H9 (cell line): ENCODE results near the gene GPR160. TPM values are rescaled to one million over a fixed set of nuclear protein-coding genes. Genes with fewer than 3 reads are reported as not detected.

Experiments
- DNase-seq: peaks from one replicate; pipeline ENCODE4 v3.0.0-alpha.2; 2017
- H2AFZ ChIP-seq: one replicate; pipeline ENCODE4 v1.6.1; 2013; ENCODE audit warnings: mild to moderate bottlenecking, low read length, control low read depth, moderate library complexity
- H2AK5ac ChIP-seq: 2 replicates; pipeline ENCODE4 v1.6.1; 2013; ENCODE audit warnings: low read length, control low read depth, mixed read lengths; ENCODE audit not compliant: insufficient read length
- H2BK120ac ChIP-seq: one replicate; pipeline ENCODE4 v1.6.1; 2013; ENCODE audit warnings: low read depth, mild to moderate bottlenecking, low read length, control low read depth, inconsistent platforms; ENCODE audit not compliant: poor library complexity, severe bottlenecking
- H2BK12ac ChIP-seq: 2 replicates; pipeline ENCODE4 v1.6.1; 2013; ENCODE audit warnings: low read length, control low read depth, mixed read lengths, low read depth; ENCODE audit not compliant: insufficient read length
- H2BK15ac ChIP-seq: 2 replicates; pipeline ENCODE4 v1.6.1; 2013; ENCODE audit warnings: low read depth, low read length, control low read depth
- H2BK20ac ChIP-seq: one replicate; pipeline ENCODE4 v1.6.1; 2013; ENCODE audit warnings: low read depth, mild to moderate bottlenecking, low read length, control low read depth, inconsistent platforms; ENCODE audit not compliant: poor library complexity, severe bottlenecking
- H2BK5ac ChIP-seq: 2 replicates; pipeline ENCODE4 v1.6.1; 2013; ENCODE audit warnings: low read length, control low read depth, mixed read lengths; ENCODE audit not compliant: insufficient read length
- H3K14ac ChIP-seq: 2 replicates; pipeline ENCODE4 v1.6.1; 2013; ENCODE audit warnings: low read length, control low read depth; ENCODE audit not compliant: insufficient read depth
- H3K18ac ChIP-seq: 2 replicates; pipeline ENCODE4 v1.6.1; 2013; ENCODE audit warnings: low read depth, mild to moderate bottlenecking, mixed read lengths, low read length, control low read depth; ENCODE audit not compliant: insufficient read length
- H3K23ac ChIP-seq: 2 replicates; pipeline ENCODE4 v1.6.1; 2013; ENCODE audit warnings: low read length, control low read depth, mixed read lengths, low read depth; ENCODE audit not compliant: insufficient read length
- H3K23me2 ChIP-seq: 2 replicates; pipeline ENCODE4 v1.6.1; 2013; ENCODE audit warnings: low read depth, mild to moderate bottlenecking, mixed read lengths, low read length, control low read depth; ENCODE audit not compliant: insufficient read length, poor library complexity, severe bottlenecking
- H3K27ac ChIP-seq: 2 replicates; pipeline ENCODE4 v1.5.1; 2013; ENCODE audit warnings: low read length, control low read depth, mixed read lengths, low read depth; ENCODE audit not compliant: insufficient read length
- H3K27me3 ChIP-seq: 2 replicates; pipeline ENCODE4 v1.6.1; 2013; ENCODE audit warnings: low read length, control low read depth, inconsistent platforms; ENCODE audit not compliant: insufficient read depth
- H3K4ac ChIP-seq: 2 replicates; pipeline ENCODE4 v1.6.1; 2013; ENCODE audit warnings: low read depth, mild to moderate bottlenecking, control low read depth, inconsistent platforms, low read length, moderate library complexity
- H3K4me1 ChIP-seq: 2 replicates; pipeline ENCODE4 v1.6.1; 2013; ENCODE audit warnings: low read length, control low read depth, inconsistent platforms; ENCODE audit not compliant: insufficient read depth
- H3K4me2 ChIP-seq: 2 replicates; pipeline ENCODE4 v1.6.1; 2013; ENCODE audit warnings: low read length, control low read depth, mixed read lengths; ENCODE audit not compliant: insufficient read length, insufficient read depth
- H3K56ac ChIP-seq: 2 replicates; pipeline ENCODE4 v1.6.1; 2013; ENCODE audit warnings: low read depth, mild to moderate bottlenecking, mixed read lengths, low read length, control low read depth; ENCODE audit not compliant: insufficient read length
- H3K79me1 ChIP-seq: 2 replicates; pipeline ENCODE4 v1.6.1; 2013; ENCODE audit warnings: low read depth, mild to moderate bottlenecking, moderate library complexity, low read length, control low read depth, inconsistent platforms; ENCODE audit not compliant: insufficient read depth, poor library complexity, severe bottlenecking
- H3K79me2 ChIP-seq: 2 replicates; pipeline ENCODE4 v1.6.1; 2013; ENCODE audit warnings: low read length, control low read depth, inconsistent platforms; ENCODE audit not compliant: insufficient read depth
- H3K9ac ChIP-seq: 2 replicates; pipeline ENCODE4 v1.6.1; 2013; ENCODE audit warnings: low read length, control low read depth, mixed read lengths; ENCODE audit not compliant: insufficient read length; ENCODE audit errors: extremely low read depth
- H3K9me3 ChIP-seq: one replicate; pipeline ENCODE4 v1.6.1; 2013; ENCODE audit warnings: low read depth, low read length, inconsistent platforms; ENCODE audit not compliant: control insufficient read depth
- H3T11ph ChIP-seq: one replicate; pipeline ENCODE4 v1.6.1; 2013; ENCODE audit warnings: mild to moderate bottlenecking, low read length, control low read depth, inconsistent platforms
- H4K20me1 ChIP-seq: one replicate; pipeline ENCODE4 v1.6.1; 2013; ENCODE audit not compliant: control insufficient read depth, insufficient read length, insufficient read depth
- H4K5ac ChIP-seq: 2 replicates; pipeline ENCODE4 v1.6.1; 2013; ENCODE audit warnings: low read depth, mild to moderate bottlenecking, mixed read lengths, low read length, control low read depth; ENCODE audit not compliant: insufficient read length
- H4K8ac ChIP-seq: replicated peaks from 2 replicates; pipeline ENCODE4 v1.6.1; 2013; ENCODE audit warnings: low read length, control low read depth, mixed read lengths, low read depth; ENCODE audit not compliant: insufficient read length
- H4K91ac ChIP-seq: 2 replicates; pipeline ENCODE4 v1.6.1; 2013; ENCODE audit warnings: low read depth, mild to moderate bottlenecking, moderate library complexity, mixed read lengths, low read length, control low read depth; ENCODE audit not compliant: insufficient read length
- H3K27ac Mint-ChIP-seq, 3 experiments: 2 replicates in 2 of 3; 3 replicates in 1 of 3; pipeline ENCODE4 v1.8.0; 2020 to 2021; ENCODE audit warnings: mixed read lengths in 3 of 3, mild to moderate bottlenecking in 1 of 3, moderate library complexity in 1 of 3
- H3K27me3 Mint-ChIP-seq: 2 replicates; pipeline ENCODE4 v1.8.0; 2021; ENCODE audit warnings: low read depth, mild to moderate bottlenecking, moderate library complexity, mixed read lengths
- H3K36me3 Mint-ChIP-seq, 3 experiments: 2 replicates in 2 of 3; 3 replicates in 1 of 3; pipeline ENCODE4 v1.8.0; 2020 to 2021; ENCODE audit warnings: low read depth in 3 of 3, mixed read lengths in 3 of 3; ENCODE audit not compliant: insufficient read depth in 1 of 3
- H3K4me1 Mint-ChIP-seq, 2 experiments: 2 replicates each; pipeline ENCODE4 v1.8.0; 2020; ENCODE audit warnings: mixed read lengths in 2 of 2
- H3K4me3 Mint-ChIP-seq, 2 experiments: 2 replicates in 1 of 2; 3 replicates in 1 of 2; pipeline ENCODE4 v1.8.0; 2020 to 2021; ENCODE audit warnings: mild to moderate bottlenecking in 2 of 2, mixed read lengths in 2 of 2, moderate library complexity in 1 of 2
- H3K9me3 Mint-ChIP-seq, 2 experiments: 2 replicates in 1 of 2; 3 replicates in 1 of 2; pipeline ENCODE4 v1.8.0; 2020; ENCODE audit warnings: mild to moderate bottlenecking in 2 of 2, mixed read lengths in 2 of 2, moderate library complexity in 1 of 2
- WGBS: extraction: QIAGEN DNeasy Blood & Tissue Kit; methylation state at CpG from one replicate; pipeline ENCODE4 v1.1.7; 2013; ENCODE audit warnings: missing lambda C conversion rate, low lambda C conversion rate, mixed read lengths; ENCODE audit not compliant: insufficient read length; ENCODE audit errors: extremely low coverage; 5-methylcytosine and 5-hydroxymethylcytosine counted together
- total RNA-seq: library from RNA; stranded (reverse); gene quantifications from 2 replicates; pipeline ENCODE4 v1.2.1, GENCODE V29; 2021
- TF ChIP-seq, protein P1 (sequence below): fragments of 200-600 bp; sonication (generic); conservative IDR thresholded peaks from 3 replicates; pipeline ENCODE4 v1.8.0; 2021; ENCODE audit warnings: antibody characterized with exemption, mild to moderate bottlenecking

Gene GPR160
- total RNA-seq, 1 experiment from 2014 or later: 14.1 TPM

DNA sequence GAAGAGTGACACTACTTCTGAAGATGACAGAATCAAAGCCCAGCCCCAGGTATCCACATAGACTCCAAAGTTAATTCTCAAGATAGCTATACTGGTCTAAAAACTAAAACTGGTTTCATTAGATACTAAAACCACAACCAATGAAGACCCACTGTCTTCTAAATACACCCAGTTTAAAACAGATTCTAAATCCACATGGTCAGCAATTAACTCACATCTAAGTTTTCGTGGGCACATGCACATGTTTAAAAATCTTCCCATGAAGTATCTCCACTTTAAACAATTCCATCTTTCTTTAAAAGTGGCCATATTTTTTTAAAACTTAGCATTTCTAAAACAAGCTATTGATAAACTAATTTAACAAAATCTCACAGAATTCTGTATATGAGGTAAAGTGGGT is 63.1 kb downstream of the GPR160 start:
- no peak overlapping the region for H2BK15ac ChIP-seq
- no peak overlapping the region for H2BK20ac ChIP-seq
- H3K79me2 ChIP-seq: no peaks in the 10 kb centered on the region
- no peak overlapping the region for H3K4ac ChIP-seq
- no peak overlapping the region for H3K27ac ChIP-seq
- H2AK5ac ChIP-seq: no peak overlapping the region
- H4K20me1 ChIP-seq: no peaks in the 10 kb centered on the region
- no peaks in the 10 kb centered on the region for H3K4me1 ChIP-seq
- H3K79me1 ChIP-seq: no peaks in the 10 kb centered on the region
- TF ChIP-seq, protein P1, sequence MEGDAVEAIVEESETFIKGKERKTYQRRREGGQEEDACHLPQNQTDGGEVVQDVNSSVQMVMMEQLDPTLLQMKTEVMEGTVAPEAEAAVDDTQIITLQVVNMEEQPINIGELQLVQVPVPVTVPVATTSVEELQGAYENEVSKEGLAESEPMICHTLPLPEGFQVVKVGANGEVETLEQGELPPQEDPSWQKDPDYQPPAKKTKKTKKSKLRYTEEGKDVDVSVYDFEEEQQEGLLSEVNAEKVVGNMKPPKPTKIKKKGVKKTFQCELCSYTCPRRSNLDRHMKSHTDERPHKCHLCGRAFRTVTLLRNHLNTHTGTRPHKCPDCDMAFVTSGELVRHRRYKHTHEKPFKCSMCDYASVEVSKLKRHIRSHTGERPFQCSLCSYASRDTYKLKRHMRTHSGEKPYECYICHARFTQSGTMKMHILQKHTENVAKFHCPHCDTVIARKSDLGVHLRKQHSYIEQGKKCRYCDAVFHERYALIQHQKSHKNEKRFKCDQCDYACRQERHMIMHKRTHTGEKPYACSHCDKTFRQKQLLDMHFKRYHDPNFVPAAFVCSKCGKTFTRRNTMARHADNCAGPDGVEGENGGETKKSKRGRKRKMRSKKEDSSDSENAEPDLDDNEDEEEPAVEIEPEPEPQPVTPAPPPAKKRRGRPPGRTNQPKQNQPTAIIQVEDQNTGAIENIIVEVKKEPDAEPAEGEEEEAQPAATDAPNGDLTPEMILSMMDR: no peak
- no peaks in the 10 kb centered on the region for H3K27me3 ChIP-seq
- H3K56ac ChIP-seq: no peak overlapping the region
- H3K4me3 Mint-ChIP-seq: no peak overlapping the region
- H4K91ac ChIP-seq: no peak overlapping the region
- WGBS: no CpG with 5 or more reads among the region's 1 CpG
- no peak overlapping the region for H2BK12ac ChIP-seq
- H2BK5ac ChIP-seq: no peak overlapping the region
- H2AFZ ChIP-seq: no peak overlapping the region
- H4K8ac ChIP-seq: no peak overlapping the region
- H3K18ac ChIP-seq: no peak overlapping the region
- H3K27me3 Mint-ChIP-seq: no peaks in the 10 kb centered on the region
- no peak overlapping the region for H3T11ph ChIP-seq
- no peak overlapping the region for H3K9ac ChIP-seq
- no peak overlapping the region for H3K14ac ChIP-seq
- H3K23ac ChIP-seq: no peak overlapping the region
- DNase-seq: no peak
- no peak overlapping the region for H4K5ac ChIP-seq
- no peak overlapping the region for H3K4me2 ChIP-seq
- no peaks in the 10 kb centered on the region for H3K23me2 ChIP-seq
- H3K36me3 Mint-ChIP-seq: peaks cover 7 to 54% (median 37%) of the 10 kb centered on the region in 3 experiments; a peak in 5 of 7 replicates
- no peaks in the 10 kb centered on the region for H3K9me3 Mint-ChIP-seq
- H3K9me3 ChIP-seq: no peaks in the 10 kb centered on the region
- H3K27ac Mint-ChIP-seq: no peak overlapping the region
- no peak overlapping the region for H2BK120ac ChIP-seq
- H3K4me1 Mint-ChIP-seq: no peaks in the 10 kb centered on the region
